Stimulated activated CD4-positive, alpha-beta T cell treated with anti-CD3 and anti-CD28 coated beads, Interleukin-4, amount 100 ng/mL, for 1 hour (primary cell): ENCODE data around the gene ABCC12.

Source experiments
- DNase-seq: peaks from one replicate; pipeline ENCODE4 v3.0.0-alpha.2; 2020

Gene ABCC12

DNA sequence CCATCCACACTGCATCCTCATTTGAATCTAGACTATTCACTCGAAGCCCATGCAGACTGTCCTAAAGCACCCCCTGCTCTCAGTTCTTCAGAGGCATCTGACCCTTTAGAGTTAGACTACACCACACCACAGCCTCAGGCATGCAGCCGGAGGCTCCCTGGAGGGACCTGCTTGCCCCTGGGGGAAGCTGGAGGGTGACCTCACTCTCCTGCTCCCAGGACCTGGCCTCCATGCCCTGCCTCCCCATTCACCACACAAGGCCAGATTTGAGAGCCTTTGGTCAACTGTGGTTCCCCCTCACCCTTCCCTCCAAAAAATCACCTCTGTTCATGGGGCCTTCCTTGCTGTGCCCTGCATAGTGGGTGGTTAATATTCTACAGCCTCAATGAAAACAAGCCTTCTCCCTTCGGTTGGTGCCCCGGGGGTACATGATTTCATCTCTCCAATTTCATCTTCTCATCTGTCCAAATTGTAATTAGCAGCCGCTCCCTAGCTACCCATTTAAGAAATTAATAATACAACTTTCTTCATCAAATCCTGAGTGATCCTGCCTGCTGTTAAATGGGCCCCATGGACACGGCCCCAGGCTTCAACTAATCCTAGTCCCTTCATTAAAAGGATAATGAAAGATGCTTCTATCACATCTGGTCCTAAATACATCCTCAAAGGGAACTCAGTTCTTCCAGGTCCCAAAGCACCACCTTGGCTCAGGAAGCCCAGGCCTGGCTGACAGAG is 24.4 kb downstream of the ABCC12 start:
- DNase-seq = no peak

- no peak for DNase-seq
Measured at GRCh38 chr16:48129926-48130325, 25.9 kb downstream of the ABCC12 start.

DNA sequence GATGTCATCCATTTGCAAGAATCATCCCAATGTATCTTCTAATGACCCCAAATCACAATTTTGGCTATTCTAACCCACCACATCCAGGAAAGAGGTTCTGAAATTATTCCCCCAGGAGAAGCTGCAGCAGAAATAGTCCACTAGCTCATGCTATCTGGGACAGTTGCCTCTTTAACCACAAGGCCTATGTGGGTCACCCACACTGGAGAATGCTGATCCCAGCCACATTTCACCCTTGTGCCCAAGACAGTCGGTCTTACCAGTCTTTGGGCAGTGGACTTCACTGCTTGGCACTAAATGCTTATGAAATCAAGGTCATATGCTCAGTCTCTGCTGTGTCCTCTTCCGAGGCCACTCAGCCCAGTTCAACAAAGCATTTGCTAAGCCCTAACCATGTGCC is 27.0 kb downstream of the ABCC12 start:
- DNase-seq = no peak

DNA sequence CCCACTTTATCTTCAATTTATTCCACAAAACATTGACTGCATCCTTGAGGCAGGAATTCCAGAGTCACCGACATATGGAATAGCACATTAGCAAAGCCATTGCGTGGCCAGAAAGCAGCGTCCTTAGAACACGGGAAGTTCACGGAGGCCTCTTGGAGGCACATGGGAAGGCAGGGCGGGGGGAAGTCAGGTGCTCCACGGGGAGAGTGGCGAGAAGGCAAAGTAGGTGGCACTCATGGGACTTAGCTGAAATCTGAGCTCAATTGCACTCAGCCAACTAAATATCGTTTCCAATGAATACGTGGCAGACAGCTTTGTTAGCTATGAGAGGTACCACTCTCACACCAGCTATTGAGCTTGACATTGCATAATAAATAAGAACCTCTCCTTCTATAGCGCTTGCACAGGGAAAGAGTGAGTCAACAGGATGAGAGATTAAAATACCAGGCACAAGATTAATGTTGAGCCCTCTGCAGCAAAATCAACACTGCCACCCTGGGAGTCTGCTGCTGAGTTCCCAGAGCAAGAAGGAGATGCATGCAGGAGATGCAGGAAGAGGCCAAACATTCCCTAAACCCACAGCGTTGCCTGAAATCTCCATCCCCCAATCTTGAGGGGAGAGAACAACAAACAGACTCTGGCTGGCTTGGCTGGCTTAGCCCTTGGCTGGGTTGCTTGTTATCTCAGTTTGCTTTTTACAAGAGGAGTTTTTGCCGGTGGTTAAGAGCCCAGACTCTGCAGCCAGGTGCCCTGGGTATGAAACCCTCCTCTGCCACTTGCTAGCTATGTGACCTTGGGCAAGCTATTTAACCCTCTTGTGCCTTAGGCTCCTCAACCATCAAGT is 28.8 kb downstream of the ABCC12 start:
- DNase-seq = no peak

DNA sequence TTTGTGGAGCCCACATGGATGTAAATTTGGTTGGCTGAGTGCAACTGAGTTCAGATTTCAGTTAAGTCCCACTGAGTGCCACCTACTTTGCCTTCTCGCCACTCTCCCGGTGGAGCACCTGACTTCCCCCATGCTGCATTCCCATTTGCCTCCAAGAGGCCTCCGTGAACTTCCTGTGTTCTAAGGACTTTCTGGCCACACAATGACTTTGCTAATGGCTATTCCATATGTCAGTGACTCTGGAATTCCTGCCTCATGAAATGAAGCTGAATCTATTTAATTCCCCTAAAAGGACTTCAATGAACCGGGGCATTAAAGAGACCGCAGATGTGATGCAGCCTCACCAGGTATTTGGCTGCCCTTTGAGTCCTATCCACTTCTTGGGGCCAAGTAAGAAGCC is 29.9 kb downstream of the ABCC12 start:
- DNase-seq = no peak

DNA sequence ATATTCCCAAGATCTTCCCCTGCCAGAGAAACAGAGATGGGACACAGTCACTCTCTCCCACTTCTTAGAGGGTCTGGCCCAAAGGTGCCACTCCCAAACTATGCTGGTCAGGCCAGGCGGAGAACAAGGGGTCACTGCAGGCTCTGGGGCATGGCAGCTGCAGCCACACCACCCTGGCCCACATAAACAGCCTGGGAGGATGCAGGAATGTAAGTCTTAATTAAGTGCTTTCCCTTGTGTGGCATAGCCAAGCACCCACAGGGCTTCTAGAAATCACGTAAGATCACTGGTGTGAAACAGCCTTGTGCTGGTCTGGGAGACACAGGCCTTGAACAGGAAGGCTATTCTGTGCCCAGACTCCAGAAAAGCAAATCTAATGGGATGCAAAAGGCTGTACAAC is 31.5 kb downstream of the ABCC12 start:
- no peak for DNase-seq

DNA sequence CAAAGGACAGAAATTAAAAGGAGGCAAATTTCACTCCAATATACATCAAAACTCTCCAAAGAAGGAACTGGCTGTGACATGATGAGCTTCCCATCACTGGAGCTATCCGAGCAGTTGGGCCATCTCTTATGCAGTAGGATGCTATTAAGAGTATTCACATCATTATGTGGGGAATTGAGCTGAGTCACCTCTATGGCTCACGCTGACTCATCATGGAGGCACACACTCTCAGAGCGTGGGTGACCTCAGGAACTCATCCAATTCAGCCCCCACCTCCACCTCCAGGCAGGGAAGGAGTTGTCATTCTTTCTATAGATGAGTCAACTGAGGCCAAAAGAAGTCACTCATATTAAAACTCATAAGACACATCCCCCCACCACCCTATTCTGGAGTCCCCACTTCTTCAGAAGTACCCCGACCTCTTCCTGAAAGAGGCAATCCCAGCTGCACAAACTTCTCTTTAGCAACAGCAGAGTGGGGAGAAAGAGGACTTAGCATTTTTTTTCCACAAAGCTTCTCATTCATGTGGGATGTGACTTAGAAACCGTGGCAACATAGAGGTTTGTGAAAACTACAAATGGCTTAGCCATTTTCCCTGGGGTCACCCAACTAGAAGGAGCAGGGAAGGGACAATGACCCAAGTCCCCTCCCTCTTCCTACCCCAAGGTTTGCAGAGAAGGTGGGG is 32.5 kb downstream of the ABCC12 start:
- peak; percentile 52 for DNase-seq

GRCh38 chr16:48121276-48121675 is 34.5 kb downstream of the ABCC12 start:
- no peak for DNase-seq

- no peak for DNase-seq
Measured at GRCh38 chr16:48118841-48119240, 37.0 kb downstream of the ABCC12 start.

- peak; percentile 60 for DNase-seq
Measured at GRCh38 chr16:48117217-48118105, 38.3 kb downstream of the ABCC12 start.

GRCh38 chr16:48115299-48115698 is 40.5 kb downstream of the ABCC12 start:
- no peak for DNase-seq

GRCh38 chr16:48114410-48114809 is 41.4 kb downstream of the ABCC12 start:
- no peak for DNase-seq

DNA sequence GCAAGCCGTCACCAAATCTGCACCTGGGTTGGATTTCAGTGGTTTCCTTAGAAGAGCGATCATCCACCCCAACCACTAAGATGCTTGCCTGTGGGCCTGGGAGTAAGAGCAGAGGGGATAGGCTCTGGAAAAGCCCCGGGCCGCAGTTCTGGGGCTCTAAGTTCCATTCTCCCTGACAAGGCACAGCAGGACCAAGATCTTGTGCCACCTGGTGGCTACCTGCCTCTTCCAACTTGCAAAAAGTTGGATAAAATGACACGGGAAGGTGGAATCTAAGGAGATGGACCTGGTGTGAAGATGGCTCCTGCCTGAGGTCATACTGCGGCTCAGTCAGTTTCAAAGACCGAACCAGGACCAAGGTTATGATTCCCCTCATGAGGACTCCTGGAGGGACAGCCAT is 42.3 kb downstream of the ABCC12 start:
- no peak for DNase-seq

- no peak for DNase-seq
Measured at GRCh38 chr16:48113001-48113400, 42.8 kb downstream of the ABCC12 start.

DNA sequence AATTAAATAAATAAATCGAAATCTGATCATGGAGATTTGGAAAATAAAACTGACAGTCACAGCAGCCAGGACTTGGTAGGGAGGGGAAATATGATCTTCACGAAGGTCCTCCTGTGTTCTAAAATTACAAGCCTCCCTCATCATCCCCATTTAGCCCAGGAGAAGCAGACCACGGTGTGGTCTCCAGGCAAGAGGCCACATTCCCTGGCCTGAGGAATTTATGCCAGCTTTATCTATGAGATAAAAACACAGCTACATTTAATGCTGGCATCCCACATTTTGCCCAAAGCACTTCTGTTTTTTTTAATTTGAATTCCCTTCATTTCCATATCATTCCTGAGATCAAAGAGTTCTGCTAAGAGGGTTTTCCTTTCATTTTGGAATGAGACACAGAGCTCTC is 43.2 kb downstream of the ABCC12 start:
- DNase-seq = no peak

- DNase-seq = no peak
Measured at GRCh38 chr16:48110982-48111381, 44.8 kb downstream of the ABCC12 start.

DNA sequence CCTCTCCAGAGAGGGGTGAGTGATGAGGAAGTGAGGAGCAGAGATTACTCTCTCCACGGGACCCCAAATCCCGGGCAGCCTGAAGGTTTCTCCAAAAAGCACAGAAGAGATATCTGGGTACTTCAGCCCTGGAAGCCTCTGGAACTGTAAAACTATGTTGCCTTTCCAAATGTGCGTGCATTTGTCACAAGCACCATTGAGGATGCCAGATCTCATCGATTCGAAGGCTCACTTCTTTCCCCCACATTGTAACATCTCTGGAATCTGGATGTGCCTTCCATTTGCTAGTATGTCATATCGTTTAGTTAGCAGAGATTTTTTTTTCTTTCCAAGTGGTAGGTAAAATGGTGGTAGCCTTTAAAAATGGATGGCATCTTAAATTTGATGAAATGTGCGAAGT is 45.8 kb downstream of the ABCC12 start:
- DNase-seq = no peak

DNA sequence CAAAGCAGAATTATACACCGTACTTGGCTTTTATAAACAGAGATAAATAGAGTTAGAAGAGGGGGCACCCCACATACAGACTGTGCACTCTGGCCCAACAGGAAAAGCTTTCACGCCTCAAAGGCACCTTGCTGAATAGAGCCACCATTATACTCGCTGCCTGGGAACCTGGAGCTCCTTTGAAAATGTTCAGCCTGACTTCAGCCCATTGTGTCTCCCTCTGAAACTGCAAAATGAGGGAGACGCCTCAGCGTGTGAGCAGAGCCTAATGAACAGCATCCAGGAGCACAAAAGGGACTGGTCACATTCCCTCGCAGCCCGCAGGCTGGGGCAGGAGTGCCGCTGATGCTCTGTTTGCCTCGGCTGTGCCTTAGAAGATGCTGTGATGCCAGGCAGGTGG is 46.3 kb downstream of the ABCC12 start:
- no peak for DNase-seq

DNA sequence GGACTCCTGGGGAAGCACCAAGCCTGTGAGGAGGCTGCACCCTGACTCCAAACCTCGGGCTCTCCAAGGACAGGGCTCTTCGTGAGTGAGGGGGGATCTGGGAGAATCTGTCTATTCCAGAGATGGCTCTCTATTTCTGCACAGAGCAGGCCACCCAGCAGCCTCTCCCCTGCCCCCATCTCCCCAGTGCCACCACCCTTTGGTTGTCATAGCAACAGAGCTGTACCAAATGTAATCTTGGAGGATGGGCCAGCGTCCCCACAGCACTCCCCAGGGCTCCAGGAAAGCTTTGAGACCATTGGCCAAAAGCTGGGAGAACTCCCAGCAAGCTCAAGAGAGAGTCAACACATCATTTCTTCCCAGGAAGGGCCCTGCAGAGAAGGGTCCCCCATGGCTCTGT is 49.3 kb downstream of the ABCC12 start:
- no peak for DNase-seq
